HepG2 (cell line): ENCODE data around the gene SMYD4. TPM values are rescaled to one million over a fixed set of nuclear protein-coding genes. Genes with fewer than 3 reads are reported as not detected.

Source experiments
- FOXC1 ChIP-seq: sonication (generic); formaldehyde crosslinking; IDR thresholded peaks from 2 replicates; pipeline ENCODE4 v1.8.0; 2022; ENCODE audit warnings: mild to moderate bottlenecking, missing genetic modification reagents, borderline replicate concordance
- GATAD1 ChIP-seq: IDR thresholded peaks from 2 replicates; pipeline ENCODE4 v1.6.1; 2016; ENCODE audit warnings: missing genetic modification reagents, missing compliant biosample characterization
- MYC ChIP-seq: sonication (generic); formaldehyde crosslinking; IDR thresholded peaks from 2 replicates; pipeline ENCODE4 v1.9.0; 2021; ENCODE audit warnings: missing genetic modification reagents, borderline replicate concordance
- NR2F6 ChIP-seq, 2 experiments: IDR thresholded peaks; 2 replicates each; pipeline ENCODE4 v1.6.1; 2016; ENCODE audit warnings: antibody characterized with exemption in 1 of 2, mild to moderate bottlenecking in 1 of 2
- SKI ChIP-seq: fragments of 450-650 bp; IDR thresholded peaks from one replicate; pipeline ENCODE4 v1.6.1; 2018; ENCODE audit warnings: mild to moderate bottlenecking; ENCODE audit not compliant: partially characterized antibody
- ZFX ChIP-seq: sonication (generic); formaldehyde crosslinking; IDR thresholded peaks from 2 replicates; pipeline ENCODE4 v1.4.0; 2020; ENCODE audit warnings: mild to moderate bottlenecking, low read depth, missing genetic modification reagents, moderate library complexity
- ZNF3 ChIP-seq: IDR thresholded peaks from 2 replicates; pipeline ENCODE4 v1.7.0; 2017; ENCODE audit warnings: inconsistent platforms
- ZNF605 ChIP-seq: sonication (generic); formaldehyde crosslinking; IDR thresholded peaks from 2 replicates; pipeline ENCODE4 v1.8.0; 2022; ENCODE audit warnings: mild to moderate bottlenecking, missing genetic modification reagents
- polyA plus RNA-seq, 8 experiments: library from polyadenylated mRNA; depleted of rRNA in 3 of 8; stranded (reverse) in 7 of 8; unstranded in 1 of 8; fragments of >200 nt; fragmentation: Illumina TruSeq in 4 of 8; extraction: Trizol in 4 of 8; gene quantifications; 2 replicates each; pipeline versions ENCODE4 v1.2.1 to v1.2.3, GENCODE V29; 2011 to 2016; ENCODE audit warnings: low read depth in 4 of 8, missing spikeins in 1 of 8, mixed read lengths in 1 of 8; ENCODE audit not compliant: insufficient read depth in 1 of 8
- total RNA-seq, 5 experiments: library from RNA; depleted of rRNA; stranded (reverse); fragments of >200 nt; fragmentation: Illumina TruSeq; extraction: Trizol; gene quantifications; 2 replicates each; pipeline ENCODE4 v1.2.3, GENCODE V29; 2016; ENCODE audit warnings: low read depth in 1 of 5
- TF ChIP-seq, protein P1 (sequence below): sonication (generic); formaldehyde crosslinking; IDR thresholded peaks from 2 replicates; pipeline ENCODE4 v1.4.0; 2020; ENCODE audit warnings: low read depth, missing genetic modification reagents
- TF ChIP-seq, protein P2 (sequence below): sonication (generic); formaldehyde crosslinking; IDR thresholded peaks from 2 replicates; pipeline ENCODE4 v1.4.0; 2020; ENCODE audit warnings: missing genetic modification reagents
- TF ChIP-seq, protein P3 (sequence below): sonication (generic); formaldehyde crosslinking; IDR thresholded peaks from 2 replicates; pipeline ENCODE4 v1.4.0; 2020; ENCODE audit warnings: missing genetic modification reagents
- TF ChIP-seq, protein P4 (sequence below): sonication (generic); formaldehyde crosslinking; IDR thresholded peaks from 2 replicates; pipeline ENCODE4 v1.5.0; 2020; ENCODE audit warnings: missing genetic modification reagents
- TF ChIP-seq, protein P5 (sequence below): IDR thresholded peaks from 2 replicates; pipeline ENCODE4 v1.6.1; 2016; ENCODE audit warnings: control low read depth
- TF ChIP-seq, protein P6 (sequence below): sonication (generic); formaldehyde crosslinking; conservative IDR thresholded peaks from 2 replicates; pipeline ENCODE4 v1.4.0; 2020; ENCODE audit warnings: missing genetic modification reagents

SMYD4 gene
- total and polyA plus RNA-seq, 2 of the 13 experiments (the other 11 are each of a cell fraction or from before 2014, with no cell fraction given) = 7.4 to 11.3 TPM

DNA sequence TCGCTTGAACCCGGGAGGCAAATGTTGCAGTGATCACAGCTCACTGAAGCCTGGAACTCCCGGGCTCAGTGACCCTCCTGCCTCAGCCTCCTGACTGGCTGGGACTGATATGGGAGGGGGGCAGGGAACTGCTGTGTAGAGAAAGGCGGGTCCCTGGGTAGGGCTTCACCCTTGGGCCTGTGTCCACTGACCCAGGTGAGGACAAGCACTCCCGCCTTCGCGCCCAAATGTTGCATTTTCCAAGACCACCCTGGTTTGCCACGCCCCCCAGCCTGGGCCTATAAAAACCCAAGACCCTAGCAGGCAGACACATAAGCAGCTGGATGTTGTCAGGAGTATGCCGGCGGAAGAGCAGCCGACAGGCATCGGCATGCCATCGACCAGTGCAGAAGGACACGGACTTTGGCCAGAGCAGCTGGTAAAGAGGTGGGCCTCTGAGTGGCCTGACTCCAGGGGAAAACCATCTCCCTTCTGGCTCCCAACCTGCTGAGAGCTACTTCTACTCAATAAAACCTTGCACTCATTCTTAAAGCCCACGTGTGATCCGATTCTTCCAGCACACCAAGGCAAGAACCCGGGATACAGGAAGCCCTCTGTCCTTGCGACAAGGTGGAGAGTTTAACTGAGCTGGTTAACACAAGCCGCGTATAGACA lies 19.1 kb downstream of the SMYD4 start (continued):
- TF ChIP-seq, protein P1, sequence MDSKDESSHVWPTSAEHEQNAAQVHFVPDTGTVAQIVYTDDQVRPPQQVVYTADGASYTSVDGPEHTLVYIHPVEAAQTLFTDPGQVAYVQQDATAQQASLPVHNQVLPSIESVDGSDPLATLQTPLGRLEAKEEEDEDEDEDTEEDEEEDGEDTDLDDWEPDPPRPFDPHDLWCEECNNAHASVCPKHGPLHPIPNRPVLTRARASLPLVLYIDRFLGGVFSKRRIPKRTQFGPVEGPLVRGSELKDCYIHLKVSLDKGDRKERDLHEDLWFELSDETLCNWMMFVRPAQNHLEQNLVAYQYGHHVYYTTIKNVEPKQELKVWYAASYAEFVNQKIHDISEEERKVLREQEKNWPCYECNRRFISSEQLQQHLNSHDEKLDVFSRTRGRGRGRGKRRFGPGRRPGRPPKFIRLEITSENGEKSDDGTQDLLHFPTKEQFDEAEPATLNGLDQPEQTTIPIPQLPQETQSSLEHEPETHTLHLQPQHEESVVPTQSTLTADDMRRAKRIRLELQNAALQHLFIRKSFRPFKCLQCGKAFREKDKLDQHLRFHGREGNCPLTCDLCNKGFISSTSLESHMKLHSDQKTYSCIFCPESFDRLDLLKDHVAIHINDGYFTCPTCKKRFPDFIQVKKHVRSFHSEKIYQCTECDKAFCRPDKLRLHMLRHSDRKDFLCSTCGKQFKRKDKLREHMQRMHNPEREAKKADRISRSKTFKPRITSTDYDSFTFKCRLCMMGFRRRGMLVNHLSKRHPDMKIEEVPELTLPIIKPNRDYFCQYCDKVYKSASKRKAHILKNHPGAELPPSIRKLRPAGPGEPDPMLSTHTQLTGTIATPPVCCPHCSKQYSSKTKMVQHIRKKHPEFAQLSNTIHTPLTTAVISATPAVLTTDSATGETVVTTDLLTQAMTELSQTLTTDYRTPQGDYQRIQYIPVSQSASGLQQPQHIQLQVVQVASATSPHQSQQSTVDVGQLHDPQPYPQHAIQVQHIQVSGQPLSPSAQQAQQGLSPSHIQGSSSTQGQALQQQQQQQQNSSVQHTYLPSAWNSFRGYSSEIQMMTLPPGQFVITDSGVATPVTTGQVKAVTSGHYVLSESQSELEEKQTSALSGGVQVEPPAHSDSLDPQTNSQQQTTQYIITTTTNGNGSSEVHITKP (CRISPR knock-in tag) = 0 out of 2 replicates have a peak, but pooled peaks have one; percentile 28
- TF ChIP-seq FOXC1 (CRISPR knock-in tag) (peak; percentile 39; the same call in 1 of the 2 replicates), ZNF605 (peak; percentile 85), ZNF3 (CRISPR knock-in tag) (no peak), GATAD1 (peak; percentile 62), NR2F6 (IDR thresholded peaks at IDR 0.05) (0 out of 2 replicates have a peak, but pooled peaks have one; percentile 45), NR2F6 (CRISPR knock-in tag; IDR thresholded peaks at IDR 0.05) (peak; percentile 72; the same call in 1 of the 2 replicates), MYC (CRISPR knock-in tag) (peak; percentile 85), SKI (peak; percentile 91), ZFX (CRISPR knock-in tag) (peak; percentile 95)
- TF ChIP-seq, protein P2, sequence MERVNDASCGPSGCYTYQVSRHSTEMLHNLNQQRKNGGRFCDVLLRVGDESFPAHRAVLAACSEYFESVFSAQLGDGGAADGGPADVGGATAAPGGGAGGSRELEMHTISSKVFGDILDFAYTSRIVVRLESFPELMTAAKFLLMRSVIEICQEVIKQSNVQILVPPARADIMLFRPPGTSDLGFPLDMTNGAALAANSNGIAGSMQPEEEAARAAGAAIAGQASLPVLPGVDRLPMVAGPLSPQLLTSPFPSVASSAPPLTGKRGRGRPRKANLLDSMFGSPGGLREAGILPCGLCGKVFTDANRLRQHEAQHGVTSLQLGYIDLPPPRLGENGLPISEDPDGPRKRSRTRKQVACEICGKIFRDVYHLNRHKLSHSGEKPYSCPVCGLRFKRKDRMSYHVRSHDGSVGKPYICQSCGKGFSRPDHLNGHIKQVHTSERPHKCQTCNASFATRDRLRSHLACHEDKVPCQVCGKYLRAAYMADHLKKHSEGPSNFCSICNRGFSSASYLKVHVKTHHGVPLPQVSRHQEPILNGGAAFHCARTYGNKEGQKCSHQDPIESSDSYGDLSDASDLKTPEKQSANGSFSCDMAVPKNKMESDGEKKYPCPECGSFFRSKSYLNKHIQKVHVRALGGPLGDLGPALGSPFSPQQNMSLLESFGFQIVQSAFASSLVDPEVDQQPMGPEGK = peak; percentile 43; the same call in 1 of the 2 replicates
- TF ChIP-seq, protein P3, sequence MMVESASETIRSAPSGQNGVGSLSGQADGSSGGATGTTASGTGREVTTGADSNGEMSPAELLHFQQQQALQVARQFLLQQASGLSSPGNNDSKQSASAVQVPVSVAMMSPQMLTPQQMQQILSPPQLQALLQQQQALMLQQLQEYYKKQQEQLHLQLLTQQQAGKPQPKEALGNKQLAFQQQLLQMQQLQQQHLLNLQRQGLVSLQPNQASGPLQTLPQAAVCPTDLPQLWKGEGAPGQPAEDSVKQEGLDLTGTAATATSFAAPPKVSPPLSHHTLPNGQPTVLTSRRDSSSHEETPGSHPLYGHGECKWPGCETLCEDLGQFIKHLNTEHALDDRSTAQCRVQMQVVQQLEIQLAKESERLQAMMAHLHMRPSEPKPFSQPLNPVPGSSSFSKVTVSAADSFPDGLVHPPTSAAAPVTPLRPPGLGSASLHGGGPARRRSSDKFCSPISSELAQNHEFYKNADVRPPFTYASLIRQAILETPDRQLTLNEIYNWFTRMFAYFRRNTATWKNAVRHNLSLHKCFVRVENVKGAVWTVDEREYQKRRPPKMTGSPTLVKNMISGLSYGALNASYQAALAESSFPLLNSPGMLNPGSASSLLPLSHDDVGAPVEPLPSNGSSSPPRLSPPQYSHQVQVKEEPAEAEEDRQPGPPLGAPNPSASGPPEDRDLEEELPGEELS (CRISPR knock-in tag) = peak; percentile 81
- TF ChIP-seq, protein P4, sequence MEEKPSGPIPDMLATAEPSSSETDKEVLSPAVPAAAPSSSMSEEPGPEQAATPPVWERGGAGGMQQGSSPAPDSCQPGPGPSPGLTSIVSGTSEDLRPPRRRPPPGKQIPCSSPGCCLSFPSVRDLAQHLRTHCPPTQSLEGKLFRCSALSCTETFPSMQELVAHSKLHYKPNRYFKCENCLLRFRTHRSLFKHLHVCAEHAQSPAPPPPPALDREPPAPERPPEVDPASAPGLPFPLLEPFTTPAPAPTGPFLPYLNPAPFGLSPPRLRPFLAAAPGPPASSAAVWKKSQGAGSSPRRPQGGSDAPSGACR (CRISPR knock-in tag) = no peak
- TF ChIP-seq, protein P5, sequence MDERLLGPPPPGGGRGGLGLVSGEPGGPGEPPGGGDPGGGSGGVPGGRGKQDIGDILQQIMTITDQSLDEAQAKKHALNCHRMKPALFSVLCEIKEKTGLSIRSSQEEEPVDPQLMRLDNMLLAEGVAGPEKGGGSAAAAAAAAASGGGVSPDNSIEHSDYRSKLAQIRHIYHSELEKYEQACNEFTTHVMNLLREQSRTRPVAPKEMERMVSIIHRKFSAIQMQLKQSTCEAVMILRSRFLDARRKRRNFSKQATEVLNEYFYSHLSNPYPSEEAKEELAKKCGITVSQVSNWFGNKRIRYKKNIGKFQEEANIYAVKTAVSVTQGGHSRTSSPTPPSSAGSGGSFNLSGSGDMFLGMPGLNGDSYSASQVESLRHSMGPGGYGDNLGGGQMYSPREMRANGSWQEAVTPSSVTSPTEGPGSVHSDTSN = 0 out of 2 replicates have a peak, but pooled peaks have one; percentile 29
- TF ChIP-seq, protein P6, sequence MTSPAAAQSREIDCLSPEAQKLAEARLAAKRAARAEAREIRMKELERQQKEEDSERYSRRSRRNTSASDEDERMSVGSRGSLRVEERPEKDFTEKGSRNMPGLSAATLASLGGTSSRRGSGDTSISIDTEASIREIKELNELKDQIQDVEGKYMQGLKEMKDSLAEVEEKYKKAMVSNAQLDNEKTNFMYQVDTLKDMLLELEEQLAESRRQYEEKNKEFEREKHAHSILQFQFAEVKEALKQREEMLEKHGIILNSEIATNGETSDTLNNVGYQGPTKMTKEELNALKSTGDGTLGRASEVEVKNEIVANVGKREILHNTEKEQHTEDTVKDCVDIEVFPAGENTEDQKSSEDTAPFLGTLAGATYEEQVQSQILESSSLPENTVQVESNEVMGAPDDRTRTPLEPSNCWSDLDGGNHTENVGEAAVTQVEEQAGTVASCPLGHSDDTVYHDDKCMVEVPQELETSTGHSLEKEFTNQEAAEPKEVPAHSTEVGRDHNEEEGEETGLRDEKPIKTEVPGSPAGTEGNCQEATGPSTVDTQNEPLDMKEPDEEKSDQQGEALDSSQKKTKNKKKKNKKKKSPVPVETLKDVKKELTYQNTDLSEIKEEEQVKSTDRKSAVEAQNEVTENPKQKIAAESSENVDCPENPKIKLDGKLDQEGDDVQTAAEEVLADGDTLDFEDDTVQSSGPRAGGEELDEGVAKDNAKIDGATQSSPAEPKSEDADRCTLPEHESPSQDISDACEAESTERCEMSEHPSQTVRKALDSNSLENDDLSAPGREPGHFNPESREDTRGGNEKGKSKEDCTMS (CRISPR knock-in tag) = no peak
